ENCODE results near the gene NPIPB2. TPM values are rescaled to one million over a fixed set of nuclear protein-coding genes. Genes with fewer than 3 reads are reported as not detected.

Gene NPIPB2
- total RNA-seq, 6 experiments from 2014 or later: 2.1 to 10.2 (median 4.2) TPM

- H3K4me3 ChIP-seq: no peak overlapping the region
- no peaks in the 10 kb centered on the region for H3K27me3 ChIP-seq
- peaks cover 6 to 73% (median 28%) of the 10 kb centered on the region in 4 donors for H3K36me3 ChIP-seq
- TF ChIP-seq CTCF (IDR thresholded peaks at IDR 0.05) (no peak), POLR2A (IDR thresholded peaks at IDR 0.05) (no peak)
- H3K4me1 ChIP-seq: no peaks in the 10 kb centered on the region
- ATAC-seq (no peak), DNase-seq (no peak)
- 79% methylated on average over 5 of the region's 5 CpGs for WGBS (ENCODE audit: insufficient coverage, low coverage, low lambda C conversion rate, missing lambda C conversion rate)
- intact Hi-C loops (cut with DNase I): no loop called here
- H3K27ac ChIP-seq: no peak overlapping the region
- H3K9me3 ChIP-seq: no peaks in the 10 kb centered on the region
Observed at GRCh38 chr16:11890231-11890965, 51.4 kb downstream of the NPIPB2 start.

- Histone ChIP-seq H3K4me3 (no peak overlapping the region), H3K36me3 (peaks cover 7 to 79% (median 34%) of the 10 kb centered on the region in 4 donors), H3K27me3 (no peaks in the 10 kb centered on the region), H3K4me1 (no peaks in the 10 kb centered on the region), H3K9me3 (no peaks in the 10 kb centered on the region), H3K27ac (no peak overlapping the region)
- TF ChIP-seq CTCF (IDR thresholded peaks at IDR 0.05): no peak
- no peak for TF ChIP-seq POLR2A (IDR thresholded peaks at IDR 0.05)
- DNase-seq (no peak), ATAC-seq (no peak)
- intact Hi-C loops (cut with DNase I): no loop called here
- 97% methylated on average over 6 of the region's 6 CpGs for WGBS (ENCODE audit: insufficient coverage, low coverage, low lambda C conversion rate, missing lambda C conversion rate)
Observed at GRCh38 chr16:11886881-11887280, 55.0 kb downstream of the NPIPB2 start.

GRCh38 chr16:11884035-11884434 is 57.8 kb downstream of the NPIPB2 start:
- no peaks in the 10 kb centered on the region for H3K27me3 ChIP-seq
- no peak overlapping the region for H3K27ac ChIP-seq
- TF ChIP-seq POLR2A (IDR thresholded peaks at IDR 0.05) (no peak), CTCF (IDR thresholded peaks at IDR 0.05) (no peak)
- WGBS (ENCODE audit: insufficient coverage, low coverage, low lambda C conversion rate, missing lambda C conversion rate): 94% methylated on average over 5 of the region's 5 CpGs
- no peaks in the 10 kb centered on the region for H3K9me3 ChIP-seq
- DNase-seq (no peak), ATAC-seq (no peak)
- no peaks in the 10 kb centered on the region for H3K4me1 ChIP-seq
- intact Hi-C loops (cut with DNase I): no loop called here
- H3K4me3 ChIP-seq: no peak overlapping the region
- H3K36me3 ChIP-seq: peaks cover 4 to 92% (median 30%) of the 10 kb centered on the region in 4 donors

DNA sequence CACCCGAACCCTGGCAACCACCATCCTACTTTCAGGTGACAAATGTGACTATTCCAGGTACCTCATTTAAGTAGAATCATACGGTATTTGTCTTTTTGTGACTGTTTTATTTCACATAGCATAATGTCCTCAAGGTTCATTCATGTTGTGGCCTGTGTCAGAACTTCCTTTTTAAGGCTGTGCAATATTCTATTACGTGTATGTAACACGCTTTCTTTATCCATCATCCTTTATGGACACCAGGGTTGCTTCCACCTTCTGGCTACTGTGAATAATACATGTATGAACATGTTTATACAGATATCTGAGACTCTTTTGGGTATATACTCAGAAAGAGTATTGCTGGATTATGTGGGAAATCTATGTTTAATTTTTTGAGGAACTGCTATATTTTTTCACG is 61.8 kb downstream of the NPIPB2 start:
- Histone ChIP-seq H3K4me3 (no peak overlapping the region), H3K27me3 (no peaks in the 10 kb centered on the region), H3K9me3 (no peaks in the 10 kb centered on the region), H3K27ac (no peak overlapping the region), H3K4me1 (no peaks in the 10 kb centered on the region), H3K36me3 (peaks cover 0 to 81% (median 19%) of the 10 kb centered on the region in 4 donors)
- intact Hi-C loops (cut with DNase I): no loop called here
- DNase-seq: no peak
- 86% methylated on average over 5 of the region's 5 CpGs for WGBS (ENCODE audit: insufficient coverage, low coverage, low lambda C conversion rate, missing lambda C conversion rate)
- ATAC-seq: no peak
- TF ChIP-seq CTCF (IDR thresholded peaks at IDR 0.05) (no peak), POLR2A (IDR thresholded peaks at IDR 0.05) (no peak)

All from right lobe of liver (tissue), 6 donors.